Hepatocyte (in vitro differentiated cells): Measurements from ENCODE around the gene MSI2. TPM values are rescaled to one million over a fixed set of nuclear protein-coding genes. Genes with fewer than 3 reads are reported as not detected.
"Not testable (repeated sequence)": the region's sequence is repeated elsewhere in the genome, so short reads cannot be mapped to it uniquely, and the experiment has no call there.

Experiments
- DNase-seq: peaks from one replicate; pipeline ENCODE4 v3.0.0-alpha.2; 2016; ENCODE audit warnings: low spot score
- H2AFZ ChIP-seq: fragments of 200-600 bp; sonication (generic); 2 replicates; pipeline ENCODE4 v1.6.0; 2016; ENCODE audit warnings: antibody characterized with exemption, mild to moderate bottlenecking
- H3K27ac ChIP-seq: fragments of 200-600 bp; sonication (generic); 2 replicates; pipeline ENCODE4 v1.5.1; 2016; ENCODE audit warnings: mild to moderate bottlenecking
- H3K27me3 ChIP-seq: fragments of 200-600 bp; sonication (generic); 2 replicates; pipeline ENCODE4 v1.6.1; 2016
- H3K36me3 ChIP-seq: fragments of 200-600 bp; sonication (generic); replicated peaks from 2 replicates; pipeline ENCODE4 v1.5.1; 2016; ENCODE audit warnings: low read depth; ENCODE audit not compliant: insufficient read depth
- H3K4me1 ChIP-seq: fragments of 200-600 bp; sonication (generic); 2 replicates; pipeline ENCODE4 v1.5.1; 2016; ENCODE audit warnings: mild to moderate bottlenecking, moderate library complexity; ENCODE audit not compliant: insufficient read depth
- H3K4me2 ChIP-seq: fragments of 200-600 bp; sonication (generic); 2 replicates; pipeline ENCODE4 v1.6.0; 2016
- H3K4me3 ChIP-seq: fragments of 200-600 bp; sonication (generic); 2 replicates; pipeline ENCODE4 v1.5.1; 2016; ENCODE audit warnings: mild to moderate bottlenecking
- H3K79me2 ChIP-seq: fragments of 200-600 bp; sonication (generic); 2 replicates; pipeline ENCODE4 v1.6.0; 2017; ENCODE audit warnings: mild to moderate bottlenecking
- H3K9me2 ChIP-seq: fragments of 200-600 bp; sonication (generic); replicated peaks from 2 replicates; pipeline ENCODE4 v1.6.0; 2017; ENCODE audit warnings: mild to moderate bottlenecking; ENCODE audit not compliant: insufficient read depth
- H3K9me3 ChIP-seq: fragments of 200-600 bp; sonication (generic); 2 replicates; pipeline ENCODE4 v1.5.1; 2016; ENCODE audit warnings: low read depth, mild to moderate bottlenecking
- H4K20me1 ChIP-seq: fragments of 200-600 bp; sonication (generic); 2 replicates; pipeline ENCODE4 v1.6.0; 2016; ENCODE audit warnings: mild to moderate bottlenecking; ENCODE audit not compliant: insufficient read depth, poor library complexity, severe bottlenecking
- CTCF ChIP-seq: fragments of 200-600 bp; sonication (generic); IDR thresholded peaks from 2 replicates; pipeline ENCODE4 v1.5.1; 2016; ENCODE audit warnings: antibody characterized with exemption, mild to moderate bottlenecking; ENCODE audit not compliant: poor library complexity
- EZH2 ChIP-seq: fragments of 200-600 bp; sonication (generic); IDR thresholded peaks from 2 replicates; pipeline ENCODE4 v1.6.1; 2016; ENCODE audit warnings: antibody characterized with exemption, mild to moderate bottlenecking, borderline replicate concordance
- EZH2phosphoT487 ChIP-seq: fragments of 200-600 bp; sonication (generic); IDR thresholded peaks from one replicate; pipeline ENCODE4 v1.6.1; 2018; ENCODE audit warnings: antibody characterized with exemption, mild to moderate bottlenecking, low read depth, moderate library complexity; ENCODE audit not compliant: unreplicated experiment, severe bottlenecking
- WGBS: methylation state at CpG from one replicate; pipeline ENCODE4 v1.1.6; 2016; ENCODE audit warnings: low lambda C conversion rate; ENCODE audit errors: missing lambda C conversion rate; 5-methylcytosine and 5-hydroxymethylcytosine counted together
- polyA plus RNA-seq: library from polyadenylated mRNA; unstranded; fragments of >200 nt; fragmentation: Nextera tagmentation; extraction: Ambion mirVana; gene quantifications from 2 replicates; pipeline ENCODE4 v1.2.1, GENCODE V29; 2016
- total RNA-seq: library from RNA; depleted of rRNA; stranded (reverse); fragments of >200 nt; gene quantifications from 2 replicates; pipeline ENCODE4 v1.2.3, GENCODE V29; 2014

The MSI2 gene
- total and polyA plus RNA-seq, 2 experiments from 2014 or later: 16.1 to 60.6 TPM

GRCh38 chr17:57496382-57496781 lies 240.1 kb downstream of the MSI2 start:
- Histone ChIP-seq H3K4me1 (no peaks in the 10 kb centered on the region), H2AFZ (no peak overlapping the region), H3K4me2 (no peak overlapping the region), H3K27me3 (no peaks in the 10 kb centered on the region), H3K9me2 (no peaks in the 10 kb centered on the region), H3K9me3 (no peaks in the 10 kb centered on the region), H3K4me3 (no peak overlapping the region), H4K20me1 (no peaks in the 10 kb centered on the region), H3K36me3 (no peaks in the 10 kb centered on the region), H3K27ac (no peak overlapping the region), H3K79me2 (peaks cover 40% of the 10 kb centered on the region)
- TF ChIP-seq EZH2 (no peak), CTCF (no peak), EZH2phosphoT487 (no peak)
- WGBS: 95% methylated on average over 11 of the region's 11 CpGs
- DNase-seq: no peak

GRCh38 chr17:57498443-57498842 lies 242.1 kb downstream of the MSI2 start:
- TF ChIP-seq EZH2phosphoT487 (no peak), EZH2 (no peak), CTCF (no peak)
- Histone ChIP-seq H3K36me3 (no peaks in the 10 kb centered on the region), H2AFZ (no peak overlapping the region), H3K79me2 (peaks cover 48% of the 10 kb centered on the region), H3K9me2 (no peaks in the 10 kb centered on the region), H3K4me3 (no peak overlapping the region), H3K9me3 (no peaks in the 10 kb centered on the region), H3K27me3 (no peaks in the 10 kb centered on the region), H4K20me1 (no peaks in the 10 kb centered on the region), H3K4me2 (no peak overlapping the region), H3K4me1 (no peaks in the 10 kb centered on the region), H3K27ac (no peak overlapping the region)
- no peak for DNase-seq
- WGBS: 96% methylated on average over 7 of the region's 7 CpGs

- not testable (repeated sequence) for H3K4me3 ChIP-seq, DNase-seq, H2AFZ ChIP-seq, H3K9me2 ChIP-seq, H3K4me1 ChIP-seq, H3K27me3 ChIP-seq, H3K27ac ChIP-seq, H4K20me1 ChIP-seq, H3K4me2 ChIP-seq, H3K36me3 ChIP-seq, H3K9me3 ChIP-seq
- 92% methylated on average over 3 of the region's 3 CpGs for WGBS
- H3K79me2 ChIP-seq: peaks cover 50% of the 10 kb centered on the region
Observed at GRCh38 chr17:57499221-57499620, 242.9 kb downstream of the MSI2 start.

GRCh38 chr17:57499648-57500049 lies 243.3 kb downstream of the MSI2 start:
- Histone ChIP-seq H3K27me3 (no peaks in the 10 kb centered on the region), H3K4me3 (no peak overlapping the region), H3K9me3 (no peaks in the 10 kb centered on the region), H3K79me2 (peaks cover 46% of the 10 kb centered on the region), H3K4me1 (no peaks in the 10 kb centered on the region), H3K27ac (no peak overlapping the region), H3K4me2 (no peak overlapping the region), H3K36me3 (no peaks in the 10 kb centered on the region), H4K20me1 (no peaks in the 10 kb centered on the region), H3K9me2 (no peaks in the 10 kb centered on the region), H2AFZ (no peak overlapping the region)
- WGBS: 89% methylated on average over 6 of the region's 6 CpGs
- DNase-seq: no peak
- TF ChIP-seq CTCF (no peak), EZH2phosphoT487 (no peak), EZH2 (no peak)
